HG03025 (cell line): ENCODE measurements around the gene GPX4.
A peak's percentile ranks its signal among the peaks of the same experiment; 100 is the strongest.

Experiments used
- ATAC-seq: cut with Tn5 transposase; IDR thresholded peaks from one replicate; pipeline ENCODE4 v1.9.1; 2021; ENCODE audit warnings: mild to moderate bottlenecking, moderate library complexity; ENCODE audit not compliant: unreplicated experiment, low FRiP score

The GPX4 gene

DNA sequence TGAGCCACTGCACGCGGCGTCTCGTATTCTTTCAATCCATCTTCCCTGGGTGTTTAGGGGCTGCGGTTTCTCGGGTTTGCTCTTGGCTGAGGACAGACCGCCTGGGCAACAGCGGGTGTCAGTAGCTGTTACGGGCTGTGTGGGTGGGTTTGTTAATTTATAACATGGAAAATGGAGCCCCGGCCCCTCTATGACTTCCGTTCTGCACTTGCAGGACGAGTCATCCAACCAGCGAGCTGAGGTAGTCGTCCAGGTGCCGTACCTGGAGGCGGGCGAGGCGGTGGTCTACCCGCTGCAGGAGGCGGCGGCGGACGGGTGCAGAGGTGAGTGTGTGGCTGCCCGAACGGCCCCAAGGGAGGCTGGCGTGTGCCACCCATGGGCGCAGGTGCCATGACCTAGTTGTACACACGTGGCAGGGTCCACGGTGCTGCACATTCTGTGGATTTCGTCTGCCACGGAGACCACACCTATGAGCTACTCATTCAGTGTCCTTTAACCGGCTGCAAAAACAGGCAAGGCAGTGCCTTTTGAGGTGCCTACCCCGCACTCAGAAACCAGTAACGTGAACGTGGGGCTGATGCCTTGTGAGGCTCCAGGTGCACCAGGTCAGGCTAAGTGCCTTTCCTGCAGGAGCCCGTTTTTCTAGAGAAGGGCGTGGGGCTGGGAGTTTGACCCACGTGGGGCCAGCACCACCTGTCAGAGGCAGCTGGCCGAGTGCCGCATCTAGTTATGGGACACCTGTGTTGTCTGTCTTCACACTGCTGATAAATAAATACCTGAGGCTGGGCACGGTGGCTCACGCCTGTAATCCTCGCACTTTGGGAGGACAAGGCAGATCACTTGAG, 19.5 kb upstream of the GPX4 start:
- no peak for ATAC-seq

DNA sequence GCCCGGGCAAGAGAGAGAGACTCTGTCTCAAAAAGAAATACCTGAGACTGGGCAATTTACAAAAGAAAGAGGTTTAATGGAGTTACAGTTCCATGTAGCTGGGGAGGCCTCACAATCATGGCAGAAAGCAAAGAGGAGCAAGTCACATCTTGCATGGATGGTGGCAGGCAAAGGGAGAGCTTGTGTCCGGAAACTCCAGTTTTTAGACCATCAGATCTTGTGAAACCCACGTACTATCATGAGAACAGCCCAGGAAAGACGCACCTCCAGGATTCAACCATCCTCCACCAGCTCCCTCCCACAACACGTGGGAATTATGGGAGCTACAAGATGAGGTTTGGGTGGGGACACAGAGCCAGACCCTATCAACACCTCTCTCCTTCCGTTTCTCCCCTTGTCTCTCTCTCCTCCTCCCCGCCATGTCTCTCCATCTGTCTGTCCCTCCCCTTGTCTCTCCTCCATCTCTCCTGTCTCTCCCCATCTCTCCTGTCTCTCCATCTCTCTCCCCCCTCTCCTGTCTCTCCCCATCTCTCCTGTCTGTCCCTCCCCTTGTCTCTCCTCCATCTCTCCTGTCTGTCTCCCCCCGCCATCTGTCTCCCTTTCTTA, 18.6 kb upstream of the GPX4 start:
- ATAC-seq = no peak

DNA sequence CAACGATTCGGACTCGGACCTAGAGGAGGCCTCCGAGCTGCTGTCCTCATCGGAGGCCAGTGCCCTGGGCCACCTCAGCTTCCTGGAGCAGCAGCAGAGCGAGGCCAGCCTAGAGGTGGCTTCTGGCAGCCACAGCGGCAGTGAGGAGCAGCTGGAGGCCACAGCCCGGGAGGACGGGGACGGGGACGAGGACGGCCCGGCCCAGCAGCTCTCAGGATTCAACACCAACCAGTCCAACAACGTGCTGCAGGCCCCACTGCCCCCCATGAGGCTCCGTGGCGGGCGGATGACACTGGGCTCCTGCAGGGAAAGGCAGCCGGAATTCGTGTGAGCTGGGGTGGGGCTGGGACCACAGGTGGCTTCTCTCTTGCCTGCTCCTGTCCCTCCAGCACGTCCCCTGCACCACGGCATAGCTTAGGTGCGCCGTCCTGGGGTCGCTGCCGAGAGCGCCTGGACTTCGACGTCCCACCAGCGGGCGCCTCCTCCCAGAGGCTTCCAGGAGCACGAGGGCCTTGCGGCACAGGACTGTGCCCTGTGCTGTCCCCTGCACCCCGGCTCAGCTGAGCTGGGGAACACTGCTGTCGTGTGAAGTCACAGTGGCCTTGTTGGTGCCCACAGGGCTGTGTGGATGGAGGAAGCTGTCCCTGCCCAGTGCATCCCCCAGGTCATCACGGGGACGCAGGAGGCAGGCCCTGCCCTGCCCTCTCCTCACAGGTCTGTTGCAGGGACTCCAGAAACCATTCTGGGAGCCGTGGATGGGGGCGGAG, 17.9 kb upstream of the GPX4 start:
- ATAC-seq = no peak

DNA sequence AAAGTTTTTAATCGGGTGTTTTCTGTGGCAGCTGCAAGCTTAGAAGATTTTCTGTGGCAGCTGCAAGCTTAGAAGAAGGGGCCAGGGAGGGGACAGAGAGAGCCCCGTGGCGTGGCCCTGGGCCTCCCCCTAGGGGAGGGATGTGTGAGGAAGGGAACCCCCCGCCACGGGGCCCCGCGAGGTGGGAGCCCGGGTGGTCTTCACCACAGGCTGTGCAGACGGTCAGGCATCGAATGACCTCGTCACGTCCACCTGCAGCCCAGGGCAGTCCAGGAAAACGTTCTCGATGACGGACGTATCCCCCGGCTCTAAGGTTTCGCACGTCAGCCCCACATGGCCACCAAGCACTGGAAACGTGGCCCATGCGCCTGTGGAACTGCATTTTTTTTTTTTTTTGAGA, 17.2 kb upstream of the GPX4 start:
- no peak for ATAC-seq

DNA sequence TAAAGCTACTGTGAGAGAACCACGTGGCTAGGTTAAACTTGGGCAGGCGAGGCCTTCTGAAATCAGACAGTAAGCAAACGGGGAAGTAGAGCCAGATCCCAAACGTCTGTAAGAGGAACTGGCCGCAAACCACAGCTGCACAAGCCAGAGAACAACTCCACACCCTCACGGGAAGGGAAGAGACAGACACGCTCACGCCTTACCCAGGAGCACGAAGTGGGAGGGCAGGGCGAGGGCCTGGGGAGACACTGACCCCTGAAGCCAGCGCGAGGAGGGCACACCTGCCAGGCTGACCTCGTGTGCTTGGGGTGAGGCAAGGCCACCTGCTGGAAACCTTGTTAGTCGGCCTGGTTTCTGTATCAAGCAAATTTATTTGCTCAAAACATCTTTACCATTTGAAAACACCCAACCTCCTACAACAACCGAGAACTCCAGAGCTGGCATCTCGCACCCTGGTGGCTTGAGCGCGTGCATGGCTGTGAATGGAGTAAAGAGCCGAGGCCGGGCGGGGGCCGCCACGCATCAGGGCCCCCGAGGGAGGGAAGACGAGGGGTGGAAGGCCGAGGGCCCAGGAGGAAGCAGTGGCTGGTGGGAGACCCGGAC, 15.9 kb upstream of the GPX4 start:
- no peak for ATAC-seq

DNA sequence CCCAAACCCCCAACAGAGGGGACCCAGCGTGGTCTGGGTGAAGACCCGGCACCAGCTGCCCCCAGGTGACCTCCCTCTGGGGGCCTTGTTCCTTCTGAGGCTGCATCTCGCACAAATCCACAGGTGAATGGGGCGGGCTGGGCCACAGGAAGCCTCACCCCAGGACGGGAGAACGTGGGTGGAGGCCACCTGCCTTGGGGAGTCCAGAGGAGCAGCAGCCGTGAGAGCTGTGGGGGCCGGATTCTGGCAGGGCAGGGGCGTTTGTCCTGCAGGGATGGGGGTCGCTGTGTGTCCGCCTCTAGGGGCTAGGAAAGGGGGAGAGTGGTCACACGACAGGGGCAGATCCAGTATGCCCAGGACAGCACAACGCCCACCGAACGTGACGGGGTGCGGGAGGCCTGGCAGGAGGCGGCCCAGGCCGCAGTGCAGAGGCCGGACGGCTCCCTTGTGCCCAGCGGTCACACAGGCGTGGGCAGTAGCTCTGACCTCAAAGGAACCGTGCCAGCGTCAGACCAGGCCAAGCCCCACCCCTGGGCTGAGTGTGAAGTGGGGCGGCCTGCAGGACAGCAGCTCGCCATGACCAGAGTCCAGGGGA, 15.3 kb upstream of the GPX4 start:
- ATAC-seq = no peak

DNA sequence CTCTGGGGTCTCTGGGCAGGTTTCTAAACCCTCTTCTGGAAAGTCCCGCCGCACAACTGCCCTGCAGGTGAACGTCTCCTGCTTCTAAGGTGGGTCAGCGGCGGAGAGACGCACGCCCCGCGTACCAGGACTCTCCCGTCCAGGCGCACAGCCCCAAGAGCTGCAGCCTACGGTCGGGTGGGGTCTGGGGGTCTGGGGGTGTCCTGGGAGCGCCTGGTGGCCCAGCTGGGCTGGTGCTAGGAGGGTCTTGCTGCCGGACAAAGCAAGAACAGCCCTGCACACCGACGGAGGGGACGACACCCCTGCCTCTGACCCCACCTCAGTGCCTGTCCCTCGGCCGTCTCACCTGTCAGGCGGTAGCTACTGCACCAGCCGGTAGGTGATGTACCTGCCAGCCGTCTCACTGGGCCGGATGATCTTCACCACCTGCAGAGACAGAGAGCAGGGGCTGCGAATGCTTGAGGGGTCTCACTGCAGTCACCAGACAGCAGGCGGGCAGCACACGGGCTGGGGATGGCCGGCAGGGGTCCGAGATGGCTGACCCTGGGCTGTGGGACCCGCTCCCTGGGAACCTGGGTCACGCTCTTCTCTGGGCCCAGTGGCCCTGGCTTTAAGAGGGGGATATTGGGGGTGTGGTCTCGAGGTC, 14.5 kb upstream of the GPX4 start:
- ATAC-seq = no peak

DNA sequence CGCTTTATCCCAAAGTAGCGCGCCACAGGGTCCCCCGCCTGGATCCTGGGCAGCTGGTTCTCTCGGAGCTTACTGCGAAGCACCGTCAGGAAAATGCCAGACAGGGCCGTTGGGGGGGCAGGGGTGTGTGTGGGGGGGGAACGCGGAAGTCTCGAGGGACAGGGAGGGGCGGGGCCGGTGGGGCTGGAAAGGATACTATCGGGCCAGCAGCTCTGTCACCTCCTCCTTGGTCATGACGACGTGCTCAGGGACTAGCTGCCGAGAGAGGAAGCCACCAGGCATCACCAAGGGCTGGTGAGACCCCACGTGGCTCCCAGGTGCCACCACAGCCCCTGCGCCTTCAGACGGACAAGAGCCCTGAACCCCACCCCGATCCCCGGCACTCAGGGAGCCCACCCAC, 13.9 kb upstream of the GPX4 start:
- no peak for ATAC-seq

DNA sequence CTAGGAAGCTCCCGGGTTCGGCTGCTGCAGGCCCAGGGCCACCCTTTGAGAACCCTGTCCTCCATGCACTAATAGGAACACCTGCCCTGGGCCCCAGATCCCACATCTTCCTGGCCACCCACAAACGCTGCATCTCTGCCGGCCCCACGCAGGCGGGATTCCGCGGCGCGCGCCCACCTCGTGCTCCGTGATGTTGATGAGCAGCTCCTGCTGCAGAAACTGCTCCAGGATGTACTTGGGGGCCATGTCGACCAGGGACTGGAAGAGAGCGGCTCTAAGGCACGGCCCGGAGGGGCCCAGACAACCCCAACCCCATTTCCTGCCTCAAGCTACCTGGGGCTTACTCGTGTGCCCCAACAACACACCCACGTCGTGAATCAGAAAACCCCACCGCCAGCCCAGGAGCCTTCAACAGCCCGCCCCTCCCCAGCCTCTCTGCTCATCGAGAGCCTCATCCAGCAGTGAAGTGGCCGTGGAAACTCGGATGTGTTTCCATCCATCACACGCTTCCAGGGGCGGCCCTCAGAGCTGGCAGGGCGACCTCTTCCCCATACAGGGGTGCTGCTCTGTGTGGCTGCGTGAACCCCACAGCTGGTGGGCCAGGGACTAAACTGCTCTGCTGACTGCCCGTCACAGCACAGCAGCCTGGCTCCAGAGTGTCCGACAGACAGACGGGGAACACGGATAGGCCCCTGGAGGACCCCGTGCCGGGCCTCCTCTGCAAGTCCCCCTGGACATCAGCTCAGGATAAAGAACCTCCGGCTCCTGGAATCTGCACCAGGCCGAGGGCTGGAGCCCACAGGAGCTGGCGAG, 12.9 kb upstream of the GPX4 start:
- ATAC-seq = no peak

DNA sequence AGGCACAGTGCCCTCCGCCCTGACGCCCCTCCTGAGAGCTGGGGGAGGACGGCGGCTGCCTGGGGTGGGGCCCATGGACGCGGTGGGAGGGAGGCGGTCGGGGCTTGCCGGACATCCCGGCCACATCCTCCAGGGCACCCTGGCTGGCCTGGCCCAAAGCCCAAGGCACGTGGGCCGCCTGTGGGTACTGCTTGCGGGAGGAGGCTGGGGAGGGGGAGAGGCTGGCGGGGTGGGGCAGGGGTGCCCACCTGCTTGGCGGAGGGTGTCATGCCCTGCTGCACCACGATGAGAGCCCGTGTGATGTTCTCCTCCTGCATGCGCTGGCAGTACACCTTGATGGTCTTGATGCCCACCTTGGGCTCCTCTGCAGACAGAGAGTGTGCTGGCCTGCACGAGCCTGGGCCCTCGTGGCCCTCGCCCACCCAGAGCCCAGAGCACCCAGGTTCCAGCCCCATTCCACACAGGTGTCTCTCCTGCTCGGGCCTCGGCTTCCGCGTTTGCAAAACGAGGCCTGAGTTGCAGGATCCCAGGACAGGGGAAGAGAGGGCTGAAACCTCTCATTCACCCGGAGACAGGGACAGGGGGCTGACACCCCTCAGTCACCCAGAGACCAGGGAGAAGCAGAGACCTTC, 12.1 kb upstream of the GPX4 start:
- no peak for ATAC-seq

DNA sequence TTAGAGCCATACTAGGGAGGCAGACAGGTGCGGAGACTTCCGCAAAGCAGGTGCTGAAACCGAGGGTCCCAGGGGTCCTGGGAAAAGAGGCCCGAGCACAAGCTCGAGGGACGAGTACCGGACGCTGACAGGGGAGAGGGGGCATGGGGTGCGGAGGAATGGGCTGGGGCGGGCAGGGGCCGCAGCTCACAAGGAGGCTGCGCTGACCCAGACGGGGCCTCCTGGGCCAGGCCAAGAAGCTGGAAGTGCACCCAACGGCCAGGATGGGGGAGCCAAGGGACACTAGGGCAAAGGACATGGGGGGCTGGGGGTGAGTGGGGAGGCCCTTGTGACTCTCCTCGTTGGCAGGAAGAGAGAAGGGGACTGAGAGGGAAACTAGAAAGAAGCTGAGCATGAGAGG, 10.5 kb upstream of the GPX4 start:
- no peak for ATAC-seq

DNA sequence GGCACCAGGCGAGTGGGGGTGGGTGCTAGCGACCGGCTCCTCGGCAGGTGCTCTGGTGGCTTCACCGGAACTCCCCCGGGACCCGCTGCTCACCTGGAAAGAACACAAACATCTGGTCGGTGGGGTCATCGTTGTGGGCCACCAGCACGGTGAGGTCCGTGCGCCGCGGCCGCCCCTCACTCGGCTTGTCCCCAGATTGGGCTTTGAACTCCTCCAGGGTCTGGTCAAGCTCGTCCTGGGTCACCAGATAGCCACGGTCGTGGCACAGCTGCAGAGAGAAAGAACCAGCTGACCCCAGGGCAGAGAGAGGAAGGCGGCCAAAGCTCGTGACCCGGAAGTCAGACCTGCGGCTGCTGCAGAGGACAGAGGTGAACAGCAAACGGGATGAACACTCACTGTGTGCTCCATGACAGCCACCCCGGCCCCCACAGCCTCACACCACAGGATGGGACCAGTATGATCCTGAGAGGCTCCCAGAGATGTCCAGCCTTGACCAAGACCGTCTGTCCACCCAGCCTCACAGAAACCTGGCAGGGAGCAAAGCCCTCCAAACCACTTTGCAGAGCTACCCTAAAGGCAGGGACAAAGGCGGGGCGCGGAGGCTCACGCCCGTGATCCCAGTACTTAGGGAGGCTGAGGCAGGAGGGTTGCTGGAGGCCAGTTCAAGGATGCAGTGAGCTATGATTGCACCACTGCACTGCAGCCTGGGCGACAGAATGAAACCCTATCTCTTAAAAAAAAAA, 9.8 kb upstream of the GPX4 start:
- ATAC-seq = no peak

DNA sequence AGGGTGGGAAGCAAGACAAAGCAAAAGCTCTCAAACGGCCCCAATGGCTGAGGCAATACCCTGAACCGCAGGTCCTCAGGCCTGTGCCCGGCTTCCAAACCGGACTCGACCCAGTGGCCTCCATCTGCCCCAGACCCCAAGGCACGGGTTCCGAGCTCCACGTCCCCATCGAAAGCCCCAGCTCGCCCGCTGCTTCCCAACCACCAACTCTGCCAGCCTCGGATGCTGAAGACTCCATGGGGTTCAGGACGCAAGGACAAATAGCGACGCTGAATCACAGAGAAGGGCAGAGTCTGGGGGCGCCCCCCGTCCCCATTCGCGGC, 9.2 kb upstream of the GPX4 start:
- no peak for ATAC-seq

DNA sequence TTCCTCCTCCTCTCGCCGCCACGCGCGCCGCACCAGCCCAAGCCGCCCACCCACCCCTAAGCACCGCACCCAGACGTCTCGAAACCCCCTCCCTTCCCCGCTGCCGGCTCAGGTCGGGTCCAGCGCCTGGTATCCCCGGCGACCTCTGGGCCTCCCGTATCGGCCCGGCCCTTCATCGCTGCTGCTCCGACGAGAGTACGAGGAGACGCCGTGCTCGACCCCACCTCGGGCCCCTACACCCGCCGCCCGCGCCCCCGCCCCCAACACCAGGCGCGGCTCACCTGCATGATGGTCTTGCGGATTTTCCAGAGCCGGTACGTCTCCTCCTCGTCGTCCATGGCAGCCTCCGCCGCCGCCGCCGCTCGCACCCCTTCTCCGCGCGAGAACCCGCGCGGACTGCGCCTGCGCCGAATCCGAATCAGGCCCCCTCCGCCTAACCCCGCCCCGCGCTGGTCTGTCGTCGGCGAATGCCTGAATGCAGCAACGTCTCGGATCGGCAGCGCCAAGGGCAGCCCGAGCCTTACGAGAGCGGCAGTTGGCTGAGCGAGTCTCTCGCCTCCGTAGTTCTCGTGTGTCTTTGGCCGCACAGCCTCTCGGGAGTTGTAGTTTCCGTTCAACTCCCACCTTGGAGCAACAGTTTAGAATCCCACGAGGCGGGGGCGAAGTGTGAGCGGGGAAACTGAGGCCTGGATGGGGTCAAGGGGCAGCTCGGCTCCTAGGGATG, 8.7 kb upstream of the GPX4 start, which contains the start of gene POLR2E:
Gene POLR2E (minus strand): TSS at position 398 of the 724 bp plus-strand sequence. CDS start 60 bp downstream, at position 338.
- ATAC-seq = peak; percentile 57

DNA sequence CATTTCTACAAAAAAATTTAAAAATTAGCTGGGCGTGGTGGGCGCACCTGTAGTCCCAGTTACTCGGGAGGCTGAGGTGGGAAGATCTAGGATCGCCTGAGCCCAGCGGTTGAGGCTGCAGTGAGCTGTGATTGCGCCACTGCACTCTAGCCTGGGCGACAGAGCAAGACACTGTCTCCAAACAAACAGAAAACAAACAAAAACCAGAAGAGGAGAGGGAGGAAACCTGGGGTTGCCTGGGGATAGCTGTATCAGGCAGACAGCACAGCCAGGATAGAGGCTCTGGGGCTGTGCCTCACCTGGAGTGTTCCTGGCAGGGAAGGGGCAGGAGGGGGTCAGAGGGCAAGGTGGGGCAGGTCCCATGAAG, 6.0 kb upstream of the GPX4 start:
- ATAC-seq = no peak

DNA sequence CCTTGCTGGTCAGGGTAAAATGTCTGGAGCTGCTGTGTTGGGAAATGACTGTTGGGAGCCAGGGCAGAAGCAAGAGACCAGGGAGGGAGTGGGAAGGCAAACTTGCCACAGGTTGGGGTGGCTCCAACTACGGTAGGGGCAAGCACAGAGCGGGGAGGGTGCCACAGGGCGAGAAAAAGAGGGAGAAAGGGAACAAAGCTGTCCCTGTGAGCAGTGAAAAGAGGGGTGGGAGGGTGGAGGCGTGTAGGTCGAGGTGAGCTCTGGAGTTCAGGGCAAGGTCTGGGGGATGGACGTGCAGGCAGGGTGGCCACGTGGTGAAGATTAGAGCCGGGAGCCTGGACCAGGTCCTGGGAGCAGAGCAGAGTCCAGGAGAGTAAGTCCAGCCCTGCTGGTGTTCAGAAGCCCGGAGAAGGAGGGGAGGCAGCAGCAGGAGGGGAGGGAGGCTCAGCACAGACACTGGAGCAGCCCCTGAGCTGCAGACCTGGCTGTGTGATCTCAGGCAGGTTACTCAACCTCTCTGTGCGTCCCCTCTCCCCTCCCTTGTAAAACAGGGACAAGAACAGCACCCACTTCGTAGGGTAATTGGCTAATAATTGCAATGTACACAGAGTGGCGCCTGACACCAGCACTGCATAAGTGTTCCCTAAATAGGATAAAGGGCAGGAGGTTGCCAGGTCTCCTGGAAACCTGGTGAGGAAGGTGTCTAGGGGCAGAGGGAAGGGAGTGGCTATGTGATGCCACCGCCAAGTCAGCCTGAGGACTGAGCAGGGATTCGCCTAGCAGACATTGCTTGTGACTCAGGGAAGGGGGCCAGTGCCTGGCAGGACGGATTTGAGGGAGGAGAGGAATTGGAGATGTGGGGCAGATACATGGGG, 5.4 kb upstream of the GPX4 start:
- ATAC-seq = no peak

DNA sequence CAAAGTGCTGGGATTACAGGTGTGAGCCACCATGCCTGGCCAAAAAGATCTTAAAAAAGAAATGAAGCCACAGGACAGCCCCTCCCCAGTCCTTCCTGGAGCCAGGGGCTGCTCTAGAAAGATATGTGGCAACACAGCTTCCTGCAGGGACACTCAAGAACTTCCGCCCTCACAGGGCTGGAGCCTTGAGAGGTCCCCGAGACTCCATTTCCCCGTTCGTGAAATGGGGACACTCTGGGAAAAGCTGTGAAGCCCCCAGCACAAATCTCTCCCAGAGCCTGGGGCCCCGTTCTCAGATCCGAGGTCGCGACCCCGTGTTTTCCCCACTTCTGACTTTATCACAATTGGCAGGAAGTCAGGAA, 2.5 kb upstream of the GPX4 start:
- ATAC-seq = no peak
